Measurements from ENCODE around the gene EVPL.
"Not testable (repeated sequence)": the region's sequence is repeated elsewhere in the genome, so short reads cannot be mapped to it uniquely, and the experiment has no call there.

The EVPL gene

GRCh38 chr17:76048025-76048605, 21.0 kb upstream of the EVPL start:
- DNase-seq (ENCODE audit: low read depth, low spot score): no peak

DNA sequence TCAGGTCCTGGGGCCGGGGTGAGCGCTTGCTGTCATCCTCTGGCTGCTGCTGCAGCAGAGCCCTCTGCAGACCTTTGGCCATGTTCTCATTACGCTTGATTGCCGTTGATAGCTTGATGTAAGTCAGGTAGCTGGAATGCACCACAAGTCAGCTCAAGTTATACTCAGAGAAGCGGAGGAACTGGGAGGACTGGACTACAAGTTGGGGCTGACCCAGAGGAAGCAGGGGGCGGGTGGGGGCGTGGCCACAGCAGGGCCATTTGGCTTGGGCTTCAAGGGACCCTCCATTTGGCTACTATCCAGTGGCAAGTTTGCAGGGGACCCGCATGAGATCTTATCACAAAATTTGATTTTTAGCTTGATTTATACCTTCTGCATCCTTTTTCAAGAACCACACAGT, 19.0 kb upstream of the EVPL start:
- DNase-seq (ENCODE audit: low read depth, low spot score): no peak

- DNase-seq (ENCODE audit: low read depth, low spot score): not testable (repeated sequence)
These were observed 17.4 kb upstream of the EVPL start for GRCh38 chr17:76044475-76045007.

DNA sequence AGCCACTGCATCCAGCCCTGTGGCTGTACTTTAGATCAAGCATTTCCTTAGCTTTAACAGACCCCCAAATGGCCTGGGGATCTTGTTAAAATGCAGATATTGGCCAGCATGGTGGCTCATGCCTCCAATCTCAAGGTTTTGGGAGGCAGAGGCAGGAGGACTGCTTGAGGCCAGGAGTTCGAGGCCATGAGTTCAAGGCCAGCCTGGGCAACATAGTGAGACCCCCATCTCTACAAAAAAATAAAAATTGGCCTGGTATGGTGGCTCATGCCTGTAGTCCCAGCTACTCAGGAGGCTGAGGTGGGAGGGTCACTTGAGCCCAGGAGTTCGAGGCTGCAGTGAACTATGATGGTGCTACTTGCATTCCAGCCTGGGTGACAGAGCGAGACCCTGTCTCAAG, 15.8 kb upstream of the EVPL start:
- not testable (repeated sequence) for DNase-seq (ENCODE audit: low read depth, low spot score)

DNA sequence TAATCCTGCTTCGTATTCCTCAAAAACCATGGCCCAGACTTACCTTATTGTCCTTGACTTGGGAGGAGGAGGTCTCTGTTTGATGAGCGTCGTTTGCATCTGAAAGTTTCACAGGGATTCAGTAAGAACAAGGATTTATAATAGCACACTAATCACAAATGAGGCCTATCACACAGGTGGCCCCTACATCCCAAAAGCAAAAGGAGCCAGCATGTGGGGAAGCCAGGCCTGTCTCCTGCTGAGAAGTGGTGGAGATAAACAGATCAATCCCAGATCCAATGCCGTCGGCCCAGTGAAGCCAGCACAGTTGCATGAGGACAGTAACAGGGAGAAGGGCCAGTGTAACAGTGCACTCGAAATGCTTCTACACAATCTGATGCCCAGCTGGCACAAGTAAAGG, 13.3 kb upstream of the EVPL start:
- DNase-seq (ENCODE audit: low read depth, low spot score): no peak

- DNase-seq (ENCODE audit: low read depth, low spot score): no peak
These were observed 12.0 kb upstream of the EVPL start for GRCh38 chr17:76039121-76039520.

- no peak for DNase-seq (ENCODE audit: low read depth, low spot score)
These were observed 10.9 kb upstream of the EVPL start for GRCh38 chr17:76038050-76038449.

DNA sequence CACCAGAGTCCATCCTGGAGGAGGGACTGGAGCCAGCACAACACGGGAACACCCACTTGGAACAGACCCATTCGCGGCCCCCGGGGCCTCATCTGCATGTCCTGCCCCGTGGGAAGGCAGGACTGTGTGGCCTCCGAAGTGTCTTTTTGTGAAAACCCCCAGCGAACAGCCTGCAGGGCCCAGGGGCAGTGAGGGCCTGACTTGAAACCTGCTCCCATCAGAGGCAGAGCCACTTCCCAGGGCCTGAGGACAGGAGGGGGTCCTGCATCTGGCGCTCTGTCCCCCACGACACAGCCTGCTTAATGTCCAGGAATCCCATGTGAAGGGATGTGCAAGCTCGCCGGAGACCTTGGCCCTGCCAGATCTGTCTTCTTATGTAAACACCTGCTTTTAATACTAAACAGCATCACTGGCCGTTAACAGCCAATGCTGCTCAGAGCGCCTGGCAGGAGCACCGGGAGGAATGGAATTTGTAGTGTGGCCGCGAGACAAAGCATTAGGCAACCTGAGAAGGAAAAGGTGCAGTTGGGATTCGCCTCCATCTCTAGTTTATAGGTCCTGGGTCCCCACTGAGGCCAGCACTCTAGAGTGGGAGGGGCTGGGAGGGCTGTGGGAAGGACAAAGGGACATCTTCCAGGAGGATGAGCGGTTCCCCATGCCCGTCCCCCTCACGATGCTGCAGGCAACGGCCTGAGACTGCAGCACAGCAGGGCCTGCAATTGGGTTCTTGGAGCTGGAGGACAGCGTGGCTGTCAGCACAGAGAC, 9.6 kb upstream of the EVPL start:
- no peak for DNase-seq (ENCODE audit: low read depth, low spot score)

GRCh38 chr17:76034428-76035350, 7.6 kb upstream of the EVPL start:
- DNase-seq (ENCODE audit: low read depth, low spot score): no peak

DNA sequence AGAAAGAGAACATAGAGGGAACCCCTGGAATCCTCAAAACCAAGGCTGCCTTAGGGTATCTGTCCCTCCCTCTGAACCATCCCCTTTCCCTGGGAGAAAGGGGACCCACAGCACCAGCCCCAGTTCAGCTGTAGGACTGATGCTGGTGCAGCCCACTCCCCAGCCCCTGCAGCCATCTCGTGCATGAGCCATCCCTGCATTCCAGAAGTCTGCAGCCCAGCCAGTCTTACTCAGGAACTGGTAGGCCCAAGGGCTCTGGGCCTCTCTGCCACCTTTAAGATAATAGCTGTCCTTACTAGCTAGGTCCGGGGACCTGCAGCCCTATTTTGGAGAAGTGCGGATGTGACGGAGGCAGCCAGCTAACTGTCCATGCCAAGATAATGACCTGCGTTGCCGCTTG, 6.0 kb upstream of the EVPL start:
- no peak for DNase-seq (ENCODE audit: low read depth, low spot score)

GRCh38 chr17:76032780-76033108, 5.6 kb upstream of the EVPL start:
- no peak for DNase-seq (ENCODE audit: low read depth, low spot score)

DNA sequence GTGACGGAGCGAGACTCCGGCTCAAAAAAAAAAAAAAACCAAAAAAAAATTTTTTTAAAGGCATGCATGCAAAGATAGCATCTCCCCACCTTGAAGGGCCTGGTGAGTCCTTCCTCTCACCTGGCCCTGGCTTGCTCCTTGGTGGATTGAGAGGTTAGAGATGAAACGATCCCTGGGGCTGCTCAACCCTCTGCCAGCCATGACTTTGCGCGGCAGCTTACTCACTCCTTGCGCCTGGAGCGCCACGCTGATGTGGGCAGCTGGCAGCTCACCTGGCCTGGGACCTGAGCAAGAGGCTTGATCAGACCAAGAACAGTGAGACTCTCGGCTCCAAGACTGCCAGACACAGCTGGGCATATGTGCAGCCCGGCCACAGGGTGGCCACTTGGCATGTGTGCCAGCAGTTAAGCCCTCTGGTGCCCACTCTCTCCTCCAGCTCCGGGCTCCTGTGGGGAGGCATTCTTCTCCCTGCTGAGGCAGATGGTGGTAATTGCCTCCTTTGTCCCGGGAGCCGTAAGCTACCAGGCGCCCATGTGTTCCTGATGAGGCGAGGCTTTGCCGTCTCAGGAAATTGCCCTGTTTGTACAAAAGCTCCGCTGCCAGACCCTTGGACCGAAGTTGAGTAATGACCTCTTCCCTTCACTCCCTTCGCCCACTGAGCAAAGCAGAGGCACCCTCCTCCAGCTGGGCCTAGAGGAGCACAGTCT, 5.1 kb upstream of the EVPL start:
- no peak for DNase-seq (ENCODE audit: low read depth, low spot score)

DNA sequence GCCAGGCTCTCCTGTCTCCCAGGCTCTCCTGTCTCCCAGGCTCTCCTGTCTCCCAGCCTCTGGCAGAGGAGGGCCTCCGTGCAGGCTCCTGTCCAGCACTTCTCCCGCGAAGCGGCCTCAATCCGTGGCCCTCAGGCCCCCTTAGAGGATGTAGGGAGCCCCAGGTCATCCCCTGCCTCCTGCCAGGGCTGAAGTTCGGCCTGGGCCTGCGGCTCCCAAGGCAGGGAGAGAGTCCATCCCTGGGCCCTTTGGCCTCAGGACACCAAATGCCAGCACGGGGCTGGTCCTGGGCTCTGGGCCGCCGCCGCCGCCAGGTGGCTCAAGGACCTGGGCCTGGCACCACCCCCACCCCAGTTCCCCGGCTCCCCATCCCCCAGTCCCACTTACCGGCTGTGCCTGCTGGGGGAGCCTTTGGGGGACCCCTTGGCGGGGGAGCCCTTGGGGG, 370 bp downstream of the EVPL start:
- no peak for DNase-seq (ENCODE audit: low read depth, low spot score)

DNA sequence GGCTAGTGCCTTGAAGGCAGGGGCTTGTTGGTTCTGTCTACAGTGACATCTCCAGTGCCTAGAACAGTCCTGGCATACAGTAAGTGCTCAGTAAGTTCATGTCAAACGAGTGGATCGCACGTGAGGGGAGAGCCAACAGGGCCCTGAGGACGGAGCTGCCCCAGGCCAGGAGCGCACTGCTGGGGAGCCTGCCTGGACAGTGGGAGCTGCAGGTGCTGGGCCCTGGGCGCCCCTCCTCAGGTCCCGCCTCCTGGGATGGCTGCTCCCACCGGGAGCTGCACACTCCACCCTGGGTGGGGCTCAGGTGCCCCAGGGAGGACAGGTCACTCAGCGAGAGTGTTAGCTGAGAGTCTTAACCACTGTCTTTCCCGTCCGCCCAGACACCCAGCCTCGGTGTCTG, 1.8 kb downstream of the EVPL start:
- DNase-seq (ENCODE audit: low read depth, low spot score): no peak

- no peak for DNase-seq (ENCODE audit: low read depth, low spot score)
These were observed 2.8 kb downstream of the EVPL start for GRCh38 chr17:76024353-76024752.

- DNase-seq (ENCODE audit: low read depth, low spot score): no peak
These were observed 3.2 kb downstream of the EVPL start for GRCh38 chr17:76023900-76024237.

DNA sequence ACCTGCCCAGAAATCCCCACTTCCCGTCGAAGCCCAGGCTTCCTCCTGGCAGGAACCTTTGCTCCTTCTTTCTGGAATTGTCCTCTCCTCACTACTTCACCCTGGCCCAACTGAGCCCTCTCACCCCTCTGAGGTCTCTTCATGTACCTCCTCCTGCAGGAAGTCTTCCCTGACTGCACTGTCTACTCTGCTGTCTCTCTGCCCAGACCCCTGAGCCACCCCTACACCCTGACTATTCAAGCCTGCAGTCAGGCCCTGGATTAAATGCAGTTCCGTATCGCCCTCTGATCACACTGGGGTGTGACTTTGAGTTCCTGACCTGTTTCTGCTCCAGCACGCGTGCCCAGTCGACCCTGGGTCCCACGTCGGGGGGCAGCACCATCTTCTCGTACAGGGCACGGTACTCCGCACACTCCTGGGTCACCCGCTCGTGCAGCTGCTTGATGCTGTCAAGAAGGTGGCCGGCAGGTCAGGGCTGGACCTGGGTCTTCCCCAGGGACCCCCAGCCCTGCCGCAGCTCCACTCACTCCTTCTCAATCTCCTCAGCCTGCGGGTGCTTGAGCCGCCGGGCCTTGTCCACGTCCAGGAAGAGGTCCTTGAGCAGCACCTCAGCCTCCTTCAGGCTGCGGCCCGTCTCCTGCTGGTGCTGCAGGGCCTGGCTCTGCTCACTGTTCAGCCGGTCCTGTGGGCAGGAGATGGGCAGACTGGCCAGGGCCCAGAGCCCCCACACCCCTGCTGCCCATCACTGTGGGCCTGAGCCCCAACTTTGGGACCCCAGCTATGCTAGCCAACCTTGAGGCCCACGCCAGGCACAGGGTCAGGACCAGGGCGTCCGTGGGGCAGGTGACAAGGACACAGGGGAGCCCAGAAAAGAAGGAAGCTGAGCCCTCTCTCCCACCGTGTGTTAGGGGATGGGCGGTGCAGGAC, 3.9 kb downstream of the EVPL start:
- no peak for DNase-seq (ENCODE audit: low read depth, low spot score)

DNA sequence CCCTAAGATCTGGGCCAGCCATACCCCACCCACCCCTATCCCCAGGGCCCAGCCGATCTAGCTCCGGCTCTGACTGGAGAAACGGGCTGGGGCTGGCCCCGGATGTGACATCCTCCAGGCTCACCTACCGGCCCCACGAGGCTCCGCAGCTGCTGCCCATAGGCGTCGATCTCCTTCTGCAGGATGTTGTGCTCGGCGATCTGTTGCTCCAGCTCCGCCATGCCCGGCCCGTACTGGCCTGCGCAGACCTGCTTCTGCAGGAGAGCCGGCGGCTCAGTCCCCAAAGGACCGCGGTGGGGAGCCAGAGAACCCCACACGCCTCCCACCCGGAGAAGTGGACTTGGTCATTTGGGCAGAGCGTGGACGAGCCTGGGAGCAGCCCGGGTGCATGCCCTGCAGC, 4.8 kb downstream of the EVPL start:
- DNase-seq (ENCODE audit: low read depth, low spot score): no peak

DNA sequence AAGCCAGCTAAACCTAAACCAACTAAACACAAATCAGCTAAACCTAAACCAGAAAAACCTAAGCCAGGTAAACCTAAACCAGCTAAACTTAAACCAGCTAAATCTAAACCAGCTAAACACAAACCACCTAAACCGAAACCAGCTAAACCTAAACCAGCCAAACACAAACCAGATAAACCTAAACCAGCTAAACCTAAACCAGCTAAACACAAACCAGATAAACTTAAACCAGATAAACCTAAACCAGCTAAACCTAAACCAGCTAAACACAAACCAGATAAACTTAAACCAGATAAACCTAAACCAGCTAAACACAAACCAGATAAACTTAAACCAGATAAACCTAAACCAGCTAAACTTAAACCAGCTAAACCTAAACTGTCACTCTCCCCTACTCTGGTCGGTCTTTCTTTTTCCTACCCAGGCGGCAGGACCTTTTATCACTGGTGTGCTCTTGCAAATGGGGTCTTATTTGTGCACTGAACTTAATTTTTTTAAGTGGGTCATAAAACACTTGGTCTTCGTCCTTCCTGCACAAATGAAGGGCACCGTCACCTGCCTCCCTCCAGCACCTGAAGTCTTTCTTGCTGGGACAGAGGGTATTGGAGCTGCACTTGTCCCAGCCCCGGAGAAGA, 7.2 kb downstream of the EVPL start:
- no peak for DNase-seq (ENCODE audit: low read depth, low spot score)

DNA sequence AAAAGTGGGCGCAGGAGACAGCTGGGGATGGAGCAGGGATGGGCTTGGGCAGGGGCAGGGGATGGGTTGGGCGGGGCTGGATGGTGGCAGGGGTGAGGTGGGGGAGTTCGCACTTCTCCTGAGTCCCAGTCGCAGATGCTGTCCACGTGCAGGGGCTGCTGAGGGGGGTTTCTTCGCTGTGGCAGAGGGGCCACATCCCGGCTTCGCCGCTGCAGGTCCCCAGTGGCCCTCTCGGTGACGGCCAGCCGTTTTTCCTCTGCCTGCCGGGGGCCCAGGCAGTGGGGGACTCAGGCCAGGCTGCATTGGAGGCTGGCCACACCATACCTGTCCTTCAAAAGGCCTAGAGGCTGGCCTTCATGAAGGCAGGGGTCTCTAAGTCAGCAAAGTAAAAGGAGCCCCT, 8.3 kb downstream of the EVPL start:
- no peak for DNase-seq (ENCODE audit: low read depth, low spot score)

Data from brain pericyte (primary cell).